ENCODE measurements around the gene NDUFS4.
A peak's percentile ranks its signal among the peaks of the same experiment; 100 is the strongest.
"Not testable (repeated sequence)": the region's sequence is repeated elsewhere in the genome, so short reads cannot be mapped to it uniquely, and the experiment has no call there.

NDUFS4 gene

GRCh38 chr5:53560506-53561191, at the start of gene NDUFS4:
NDUFS4 (plus strand) TSS chr5:53560639; CDS start chr5:53560663, 24 bp downstream.
- DNase-seq = peak; percentile 94

- DNase-seq = no peak
Observed at GRCh38 chr5:53512539-53512938, 47.9 kb upstream of the NDUFS4 start.

GRCh38 chr5:53515988-53516387, 44.5 kb upstream of the NDUFS4 start:
- no peak for DNase-seq

- DNase-seq = no peak
Observed at GRCh38 chr5:53520813-53521212, 39.6 kb upstream of the NDUFS4 start.

- DNase-seq = no peak
Observed at GRCh38 chr5:53537711-53538110, 22.7 kb upstream of the NDUFS4 start.

GRCh38 chr5:53540739-53541138, 19.7 kb upstream of the NDUFS4 start:
- DNase-seq = not testable (repeated sequence)

- DNase-seq = no peak
Observed at GRCh38 chr5:53541859-53542258, 18.6 kb upstream of the NDUFS4 start.

GRCh38 chr5:53542926-53543325, 17.5 kb upstream of the NDUFS4 start:
- DNase-seq = no peak

- no peak for DNase-seq
Observed at GRCh38 chr5:53543401-53543800, 17.0 kb upstream of the NDUFS4 start.

GRCh38 chr5:53545744-53546143, 14.7 kb upstream of the NDUFS4 start:
- DNase-seq = no peak

- DNase-seq = no peak
Observed at GRCh38 chr5:53547226-53547625, 13.2 kb upstream of the NDUFS4 start.

- DNase-seq = not testable (repeated sequence)
Observed at GRCh38 chr5:53548501-53548900, 11.9 kb upstream of the NDUFS4 start.

- no peak for DNase-seq
Observed at GRCh38 chr5:53549792-53550191, 10.6 kb upstream of the NDUFS4 start.

GRCh38 chr5:53552561-53552960, 7.9 kb upstream of the NDUFS4 start:
- DNase-seq = no peak

GRCh38 chr5:53554444-53554843, 6.0 kb upstream of the NDUFS4 start:
- DNase-seq = no peak

GRCh38 chr5:53555160-53555559, 5.3 kb upstream of the NDUFS4 start:
- DNase-seq = no peak

- no peak for DNase-seq
Observed at GRCh38 chr5:53556001-53556400, 4.4 kb upstream of the NDUFS4 start.

- DNase-seq = no peak
Observed at GRCh38 chr5:53557386-53557785, 3.1 kb upstream of the NDUFS4 start.

- no peak for DNase-seq
Observed at GRCh38 chr5:53558966-53559365, 1.5 kb upstream of the NDUFS4 start.

- DNase-seq = no peak
Observed at GRCh38 chr5:53560028-53560427, 411 bp upstream of the NDUFS4 start.

- DNase-seq = no peak
Observed at GRCh38 chr5:53568401-53568800, 8.0 kb downstream of the NDUFS4 start.

- DNase-seq = no peak
Observed at GRCh38 chr5:53568871-53569270, 8.4 kb downstream of the NDUFS4 start.

GRCh38 chr5:53569453-53569852, 9.0 kb downstream of the NDUFS4 start:
- no peak for DNase-seq

GRCh38 chr5:53571403-53571802, 11.0 kb downstream of the NDUFS4 start:
- DNase-seq = no peak

- DNase-seq = no peak
Observed at GRCh38 chr5:53575101-53575500, 14.7 kb downstream of the NDUFS4 start.
